Glomerular visceral epithelial cell (primary cell): ENCODE results near the gene TXNRD2.

ENCODE experiments used
- DNase-seq: peaks from one replicate; pipeline ENCODE4 v3.0.0-alpha.2; 2016; ENCODE audit errors: extremely low spot score

The TXNRD2 gene

GRCh38 chr22:19941365-19942082 is at the start of gene TXNRD2, which contains the start of gene COMT:
Gene TXNRD2 (minus strand): TSS chr22:19941818. CDS start chr22:19941803, 15 bp downstream.
Gene COMT (plus strand): TSS chr22:19941772. CDS start chr22:19962527, 20,755 bp downstream.
- peak; percentile 64 for DNase-seq

DNA sequence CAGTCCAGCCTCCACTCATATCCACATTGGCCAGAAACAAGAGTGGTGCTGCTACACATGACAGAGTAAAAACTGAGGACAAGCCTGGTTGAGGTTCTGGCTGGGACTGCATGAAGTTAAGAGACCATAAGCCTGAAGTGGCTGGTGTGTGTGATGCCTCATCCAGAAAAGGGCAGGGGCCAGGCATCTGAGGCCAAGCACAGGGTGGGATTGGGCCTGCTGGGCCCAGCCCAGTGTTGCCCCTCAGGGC is 49.7 kb upstream of the TXNRD2 start:
- no peak for DNase-seq

DNA sequence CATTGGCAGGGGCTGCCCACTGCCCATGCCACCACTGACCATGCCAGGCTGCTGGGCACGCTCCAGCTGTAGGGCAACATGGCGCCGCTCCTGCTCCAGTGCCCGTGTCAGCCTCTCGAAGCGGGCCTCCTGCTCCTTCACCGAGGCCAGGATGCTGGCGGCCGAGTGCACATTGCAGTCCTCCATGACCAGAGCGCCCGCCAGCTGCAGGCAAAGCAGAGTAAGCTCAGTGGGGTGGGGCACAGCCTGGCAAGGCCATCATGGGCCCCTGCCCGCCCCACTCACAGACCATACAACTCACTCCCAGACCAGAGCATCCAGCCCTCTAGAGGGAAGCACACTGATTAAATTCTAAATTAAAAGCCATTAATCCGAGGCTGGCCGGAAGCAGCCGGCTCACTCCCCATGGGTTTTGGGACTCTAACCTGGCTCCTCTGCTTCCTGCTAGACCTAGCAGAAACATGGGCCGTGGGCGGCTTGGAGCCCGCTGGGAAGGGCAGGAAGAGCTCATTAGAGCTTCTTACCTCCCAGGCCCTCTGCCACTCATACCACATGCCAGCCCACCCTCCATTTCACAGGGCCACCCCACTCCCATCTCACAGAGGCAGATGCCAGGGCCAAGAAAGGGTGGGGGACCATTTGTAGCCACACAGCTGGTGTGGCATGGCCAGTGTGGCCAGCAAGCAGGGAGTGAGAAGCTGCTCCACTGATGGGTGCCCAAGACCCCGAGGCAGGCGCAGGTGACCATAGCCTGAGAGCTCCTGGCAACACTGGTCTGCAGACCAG is 49.2 kb upstream of the TXNRD2 start:
- DNase-seq: no peak

DNA sequence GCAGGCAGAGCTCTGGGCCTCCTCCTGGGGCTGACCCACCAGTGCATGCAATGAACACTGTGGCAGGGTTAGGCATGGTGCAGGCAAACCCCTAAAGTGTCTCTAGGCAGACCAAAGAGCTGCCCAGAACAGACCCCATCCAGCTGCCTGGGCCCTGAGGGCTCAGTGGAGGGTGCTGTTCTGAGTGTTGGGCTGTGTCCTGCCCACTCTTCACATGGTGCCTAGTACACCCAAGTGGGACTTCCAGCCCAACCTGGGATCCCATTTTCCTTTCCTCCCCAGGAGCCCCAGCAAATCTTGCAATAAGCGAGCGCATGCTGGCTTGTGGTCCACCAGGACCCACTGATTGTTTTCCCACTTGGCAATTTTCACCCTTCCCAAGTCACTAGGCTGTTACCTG is 48.6 kb upstream of the TXNRD2 start:
- DNase-seq: no peak

GRCh38 chr22:19989725-19990067 is 48.1 kb upstream of the TXNRD2 start:
- no peak for DNase-seq

DNA sequence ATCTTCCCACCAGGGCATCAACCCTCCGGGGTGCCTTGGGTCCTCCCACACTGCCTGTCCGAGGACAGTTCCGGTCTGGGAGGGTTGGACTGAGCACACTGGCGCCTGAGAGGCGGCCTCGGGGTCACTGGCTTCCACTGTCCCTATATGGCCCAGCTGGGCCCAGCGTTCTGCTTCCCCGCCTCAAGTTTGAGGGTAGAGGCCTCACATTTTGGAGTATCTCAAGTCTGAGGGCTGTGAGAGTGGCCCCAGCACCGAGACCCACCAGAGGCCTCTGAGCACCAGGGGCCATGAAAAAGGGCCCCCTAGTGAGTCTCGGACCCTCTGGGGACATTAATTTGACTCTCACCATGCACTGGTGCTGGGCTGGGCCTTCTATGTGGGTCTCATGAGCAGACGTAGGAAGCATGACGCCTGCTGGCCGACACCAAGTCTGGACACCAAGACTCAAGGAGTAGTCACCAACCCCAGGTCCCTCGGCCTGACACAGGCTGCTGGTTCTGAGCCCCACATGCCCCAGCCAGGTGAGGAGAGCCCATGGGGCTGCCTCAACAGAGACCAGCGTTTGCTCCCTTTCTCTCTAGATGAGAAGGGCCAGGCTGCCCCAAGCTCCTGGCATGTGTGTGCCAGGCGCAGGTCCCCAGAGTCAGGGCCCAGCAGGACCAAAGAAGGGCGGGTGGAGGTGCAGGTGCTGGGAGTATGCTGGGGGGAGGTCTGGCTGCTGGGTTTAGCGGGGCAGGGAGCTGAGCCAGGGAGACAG is 47.5 kb upstream of the TXNRD2 start:
- DNase-seq: no peak

DNA sequence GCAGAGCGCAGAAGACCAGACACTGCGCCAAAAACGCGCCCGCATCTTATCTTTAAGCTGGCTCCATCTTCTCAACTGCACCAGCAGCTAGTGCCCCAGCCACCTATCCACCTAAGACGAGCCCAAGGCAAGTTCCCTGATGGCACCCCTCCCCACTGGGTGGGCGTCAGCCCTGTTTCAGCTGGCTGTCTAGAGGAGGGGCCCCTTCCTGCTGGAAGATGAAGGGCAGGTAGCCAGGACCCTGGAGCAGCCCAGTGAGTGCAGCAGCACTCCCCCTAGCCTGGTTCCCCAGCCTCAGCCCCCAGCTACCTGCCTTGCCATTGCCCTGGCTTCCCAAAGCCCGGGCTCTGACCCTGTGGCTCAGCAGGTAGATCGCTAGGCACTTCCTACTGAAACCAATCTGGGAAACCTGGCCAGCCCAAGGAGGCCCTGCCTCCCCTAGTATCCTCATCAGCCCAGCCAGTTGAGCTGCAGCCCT is 46.8 kb upstream of the TXNRD2 start:
- no peak for DNase-seq

- no peak for DNase-seq
Observed at GRCh38 chr22:19987394-19988306, 46.0 kb upstream of the TXNRD2 start.

DNA sequence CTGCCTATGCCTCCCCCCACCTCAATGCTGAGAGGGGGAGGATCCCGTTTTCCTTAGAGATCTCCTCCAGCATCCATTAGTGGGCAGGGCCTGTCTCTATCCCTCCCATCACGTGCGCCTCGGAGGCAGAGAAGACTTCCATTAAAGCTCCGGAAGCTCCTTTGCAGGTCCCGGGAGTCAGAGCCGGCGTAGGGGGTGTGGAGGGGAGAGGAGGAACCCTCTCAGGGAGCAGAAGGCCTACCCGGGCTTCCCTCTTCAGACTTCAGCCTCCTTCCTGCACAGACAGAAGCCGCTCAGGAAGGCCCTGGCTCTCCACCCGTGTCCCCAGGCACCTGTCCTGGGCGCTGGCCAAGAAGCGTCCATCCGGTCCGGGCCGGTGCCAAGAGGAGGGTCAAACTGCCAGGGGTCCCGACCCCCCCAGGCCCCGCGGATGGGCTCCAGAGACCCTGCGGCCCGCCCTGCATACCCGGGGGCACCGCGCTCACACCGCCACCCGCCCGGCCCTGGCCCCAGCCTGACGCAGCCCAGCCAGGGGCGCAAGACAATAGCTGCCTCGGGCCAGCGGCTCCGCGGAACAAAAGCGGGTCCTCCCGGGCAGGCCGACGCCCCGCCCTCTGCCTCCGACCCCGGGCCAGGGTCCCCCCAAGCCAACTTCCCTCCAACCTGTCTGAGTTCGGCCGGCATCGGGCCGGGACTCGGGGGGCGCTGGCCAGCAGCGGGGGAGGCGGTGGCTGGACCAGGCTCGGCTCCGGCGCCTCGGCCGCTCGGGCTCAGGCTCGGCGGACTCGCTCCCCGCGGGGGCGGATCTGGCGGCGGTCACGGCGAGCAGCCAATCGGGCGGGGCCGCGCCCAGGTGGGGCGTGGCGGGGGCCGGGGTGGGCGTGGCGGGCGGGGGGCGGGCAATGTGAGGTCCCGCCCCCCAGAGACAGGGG is 45.1 kb upstream of the TXNRD2 start:
- peak; percentile 75 for DNase-seq

GRCh38 chr22:19986011-19986409 is 44.4 kb upstream of the TXNRD2 start:
- no peak for DNase-seq

DNA sequence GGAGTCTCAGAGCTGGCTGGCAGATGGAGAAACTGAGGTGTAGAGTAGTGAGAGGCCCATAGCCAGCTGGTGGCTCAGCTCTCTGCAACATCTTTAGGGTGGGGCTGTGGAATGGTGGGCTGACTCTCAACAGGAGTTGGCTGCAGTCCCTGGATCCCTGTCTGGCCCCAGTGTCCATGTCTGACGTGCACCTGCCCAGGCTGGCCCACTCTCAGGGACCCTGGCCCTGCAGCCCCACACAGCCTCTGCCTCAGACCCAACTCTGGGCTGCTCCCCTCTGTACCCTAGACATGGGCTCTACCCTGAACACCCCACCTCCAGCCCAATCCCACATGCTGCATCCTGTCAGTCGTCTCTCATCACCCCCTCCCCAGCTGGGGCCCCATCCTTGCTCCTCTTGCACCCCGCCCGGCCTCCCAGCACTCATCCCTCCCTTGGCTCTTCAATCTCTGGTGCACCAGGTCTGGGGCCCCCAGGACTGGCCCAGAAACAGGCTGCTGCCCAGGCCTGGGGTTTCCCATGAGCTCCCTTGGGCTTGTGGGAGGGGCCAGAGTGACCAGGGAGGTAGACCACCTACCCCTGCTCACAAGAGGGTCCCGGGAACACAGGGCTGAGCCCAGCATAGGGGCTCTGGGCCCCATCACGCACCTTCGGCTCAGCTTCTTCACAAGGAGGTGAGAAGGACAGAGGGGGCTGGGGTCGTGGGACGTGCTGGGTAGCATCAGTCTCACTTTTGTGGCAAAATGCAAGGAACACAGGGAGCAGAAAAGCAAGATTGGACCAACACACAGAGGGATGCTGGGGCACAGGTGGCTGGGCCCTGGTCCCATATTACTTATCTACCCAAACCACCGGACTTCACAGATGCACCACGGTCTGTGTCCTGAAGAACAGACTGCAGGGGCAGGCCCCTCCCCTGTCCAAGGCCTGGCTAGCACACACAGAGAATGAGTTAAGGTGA is 43.5 kb upstream of the TXNRD2 start:
- DNase-seq: no peak

GRCh38 chr22:19984201-19984753 is 42.7 kb upstream of the TXNRD2 start:
- DNase-seq: peak; percentile 74

DNA sequence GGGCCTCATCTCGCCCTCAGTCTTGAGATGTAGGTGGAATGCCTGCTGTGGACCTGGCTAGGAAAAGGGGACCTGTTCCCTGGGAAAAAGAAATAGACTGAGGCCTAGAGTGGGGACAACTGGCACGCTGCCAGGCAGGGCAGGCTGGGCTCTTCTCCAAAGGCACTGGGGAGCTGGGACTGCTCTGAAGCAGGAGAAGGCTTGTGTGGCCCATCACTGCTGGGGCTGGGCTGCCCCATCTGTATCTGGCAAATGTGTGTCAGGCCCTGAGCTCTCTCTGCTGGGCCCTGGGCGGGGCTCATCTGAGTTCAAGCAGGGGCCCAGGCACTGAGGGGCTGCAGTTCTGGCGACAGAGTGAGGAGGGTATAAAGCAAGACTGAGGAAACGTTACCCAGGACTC is 42.1 kb upstream of the TXNRD2 start:
- no peak for DNase-seq

DNA sequence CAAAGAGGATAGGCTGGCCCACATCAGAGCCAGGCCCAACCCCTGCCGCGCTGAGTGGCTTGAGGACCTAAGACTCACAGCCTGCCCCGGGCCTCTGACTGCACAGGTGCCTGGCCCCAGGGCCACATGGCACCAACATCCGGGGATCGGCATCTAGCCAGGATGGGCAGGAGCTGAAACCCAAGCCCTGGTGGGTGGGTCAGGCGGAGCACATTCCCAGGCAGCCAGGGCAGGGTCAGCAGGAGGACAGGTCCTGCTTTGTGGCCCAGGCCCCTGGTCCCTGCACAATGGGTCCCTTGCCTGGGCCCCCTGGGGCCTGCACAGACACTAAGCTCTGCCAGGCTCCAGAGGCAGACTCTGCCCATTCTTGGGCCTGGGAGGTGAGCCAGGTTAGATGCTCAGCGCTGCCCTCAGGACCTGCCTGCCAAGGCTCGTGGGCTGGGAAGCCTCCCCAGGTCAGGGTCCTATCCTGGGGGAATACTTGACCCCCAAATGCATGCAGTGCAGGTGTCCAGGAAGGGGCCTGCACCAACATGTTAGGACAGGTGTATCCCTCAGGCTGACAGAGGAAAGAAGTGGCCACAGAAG is 41.5 kb upstream of the TXNRD2 start:
- no peak for DNase-seq

GRCh38 chr22:19981961-19982920 is 40.6 kb upstream of the TXNRD2 start:
- DNase-seq: no peak

DNA sequence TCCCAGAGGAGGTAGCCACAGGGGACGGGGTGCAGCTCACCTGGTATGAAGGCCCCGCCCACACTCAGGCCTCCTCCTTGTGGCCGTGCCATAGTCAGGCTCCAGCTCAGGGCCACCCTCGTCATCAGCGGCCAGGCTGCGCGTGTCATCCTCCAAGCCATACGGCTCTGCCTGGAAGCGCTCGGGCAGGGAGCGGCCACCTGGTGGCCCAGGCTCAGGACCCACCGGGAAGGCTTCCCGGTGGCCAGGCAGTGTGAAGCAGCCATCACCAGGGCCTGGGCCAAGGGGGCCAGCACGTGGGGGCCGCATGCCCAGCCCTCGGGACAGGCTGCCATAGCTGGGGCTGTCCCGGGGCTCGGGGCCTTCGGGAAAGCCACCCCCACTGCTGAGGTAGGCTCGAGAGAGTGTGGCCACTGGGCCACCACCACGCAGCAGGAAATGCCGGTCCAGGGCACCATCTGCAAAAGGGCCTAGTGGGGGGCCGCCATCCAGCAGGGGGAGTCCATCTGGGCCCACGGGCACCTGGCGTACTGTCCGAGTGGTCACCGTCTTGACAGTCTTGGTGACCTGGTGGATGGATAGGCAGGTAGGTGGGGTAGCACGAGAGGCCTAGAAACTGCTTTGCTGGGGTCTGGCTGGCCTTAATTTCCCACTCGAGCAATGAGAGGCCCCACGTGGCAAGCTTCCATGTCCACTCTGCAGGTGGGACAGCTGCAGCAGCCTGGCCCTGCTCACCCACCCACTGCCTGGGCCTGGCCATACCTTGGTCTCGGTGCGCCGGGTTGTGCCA is 39.7 kb upstream of the TXNRD2 start:
- no peak for DNase-seq

GRCh38 chr22:19980766-19981165 is 39.1 kb upstream of the TXNRD2 start:
- no peak for DNase-seq
